ENCODE results near the gene ADARB2. TPM values are rescaled to one million over a fixed set of nuclear protein-coding genes. Genes with fewer than 3 reads are reported as not detected.

ADARB2 gene
- total RNA-seq, 1 donor from 2014 or later = 0.05 TPM

DNA sequence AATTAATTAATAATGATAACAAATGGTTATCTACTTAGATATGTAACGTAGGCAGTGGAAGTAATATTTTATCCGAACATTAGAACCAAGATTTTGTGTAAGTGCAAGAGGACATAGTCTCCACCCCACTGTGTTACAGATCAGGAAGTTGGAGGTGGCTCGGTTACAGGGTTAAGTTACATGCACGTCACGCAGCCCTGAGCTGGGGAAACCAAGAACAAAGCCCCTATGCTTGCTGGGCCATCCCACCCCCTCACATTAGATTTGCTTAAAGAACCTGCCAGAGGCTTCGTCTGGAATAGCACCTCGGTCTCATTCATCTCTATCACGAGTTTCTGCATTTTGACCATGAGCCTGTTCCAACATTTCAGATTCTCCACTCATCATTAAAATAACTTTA is 214.1 kb downstream of the ADARB2 start:
- Mint-ChIP-seq H3K9me3 (no peaks in the 10 kb centered on the region), H3K36me3 (ENCODE audit: low read depth) (no peaks in the 10 kb centered on the region), H3K4me3 (ENCODE audit: low read depth) (no peak overlapping the region), H3K4me1 (ENCODE audit: low read depth) (no peaks in the 10 kb centered on the region), H3K27me3 (ENCODE audit: low read depth) (no peaks in the 10 kb centered on the region), H3K27ac (no peak overlapping the region)
- no peak for DNase-seq (ENCODE audit: low spot score)
- intact Hi-C loops (cut with micrococcal nuclease) = no loop called here

GRCh38 chr10:1522237-1522636 is 215.1 kb downstream of the ADARB2 start:
- no peaks in the 10 kb centered on the region for H3K27me3 Mint-ChIP-seq (ENCODE audit: low read depth)
- no peaks in the 10 kb centered on the region for H3K4me1 Mint-ChIP-seq (ENCODE audit: low read depth)
- no peaks in the 10 kb centered on the region for H3K36me3 Mint-ChIP-seq (ENCODE audit: low read depth)
- DNase-seq (ENCODE audit: low spot score) = no peak
- intact Hi-C loops (cut with micrococcal nuclease) = no loop called here
- no peaks in the 10 kb centered on the region for H3K9me3 Mint-ChIP-seq
- no peak overlapping the region for H3K27ac Mint-ChIP-seq
- H3K4me3 Mint-ChIP-seq (ENCODE audit: low read depth) = no peak overlapping the region

DNA sequence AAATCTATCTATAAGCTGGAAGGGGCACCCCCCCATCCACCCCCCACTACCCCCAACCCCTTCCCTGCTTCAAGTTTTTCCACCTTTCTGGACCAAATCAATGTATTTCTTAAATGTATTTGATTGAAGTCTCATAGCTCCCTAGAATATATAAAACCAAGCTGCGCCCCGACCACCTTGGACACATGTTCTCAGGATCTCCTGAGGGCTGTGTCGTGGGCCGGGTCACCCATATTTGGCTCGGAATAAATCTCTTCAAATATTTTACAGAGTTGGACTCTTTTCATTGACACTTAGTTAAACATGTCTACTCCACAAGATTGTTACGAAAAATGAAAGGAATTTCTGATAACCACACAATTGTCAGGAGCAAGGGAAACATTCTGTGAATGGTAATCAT is 215.6 kb downstream of the ADARB2 start:
- no peak for DNase-seq (ENCODE audit: low spot score)
- Mint-ChIP-seq H3K27ac (no peak overlapping the region), H3K9me3 (no peaks in the 10 kb centered on the region), H3K27me3 (ENCODE audit: low read depth) (no peaks in the 10 kb centered on the region), H3K36me3 (ENCODE audit: low read depth) (no peaks in the 10 kb centered on the region), H3K4me1 (ENCODE audit: low read depth) (no peaks in the 10 kb centered on the region), H3K4me3 (ENCODE audit: low read depth) (no peak overlapping the region)
- intact Hi-C loops (cut with micrococcal nuclease) = no loop called here

DNA sequence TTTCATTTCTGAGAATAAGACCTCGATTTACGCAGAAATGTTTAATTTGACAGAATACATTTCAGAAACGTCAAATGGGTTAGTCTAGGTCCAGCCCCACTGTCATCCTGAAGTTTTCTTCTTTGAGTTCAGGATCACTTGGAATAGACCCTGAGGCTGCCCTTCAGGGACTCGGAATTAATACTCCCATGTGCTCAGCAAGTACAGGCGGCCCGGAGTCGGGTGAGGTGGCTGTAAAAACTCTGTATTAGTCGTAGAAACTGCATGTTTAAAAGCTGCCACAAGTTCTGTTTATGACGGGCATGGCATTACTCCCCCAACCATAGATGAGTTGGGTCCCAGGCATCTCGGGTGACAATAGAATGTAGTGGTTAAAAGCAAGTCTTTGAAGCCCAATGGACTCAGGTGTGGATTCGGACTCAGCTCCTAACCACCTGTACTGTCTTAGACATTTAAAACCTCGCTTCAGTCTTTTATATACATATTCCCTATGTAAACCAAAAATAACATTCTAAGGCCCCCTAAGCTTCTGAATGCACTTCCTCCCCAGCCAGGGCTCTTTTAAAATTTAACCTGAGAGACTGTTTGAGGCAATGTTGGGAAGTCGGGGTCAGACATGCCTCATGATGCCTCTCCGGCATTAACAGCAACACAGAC is 216.3 kb downstream of the ADARB2 start:
- Mint-ChIP-seq H3K4me1 (ENCODE audit: low read depth) (no peaks in the 10 kb centered on the region), H3K36me3 (ENCODE audit: low read depth) (no peaks in the 10 kb centered on the region), H3K27me3 (ENCODE audit: low read depth) (no peaks in the 10 kb centered on the region), H3K27ac (no peak overlapping the region), H3K4me3 (ENCODE audit: low read depth) (no peak overlapping the region), H3K9me3 (no peaks in the 10 kb centered on the region)
- intact Hi-C loops (cut with micrococcal nuclease) = no loop called here
- no peak for DNase-seq (ENCODE audit: low spot score)

DNA sequence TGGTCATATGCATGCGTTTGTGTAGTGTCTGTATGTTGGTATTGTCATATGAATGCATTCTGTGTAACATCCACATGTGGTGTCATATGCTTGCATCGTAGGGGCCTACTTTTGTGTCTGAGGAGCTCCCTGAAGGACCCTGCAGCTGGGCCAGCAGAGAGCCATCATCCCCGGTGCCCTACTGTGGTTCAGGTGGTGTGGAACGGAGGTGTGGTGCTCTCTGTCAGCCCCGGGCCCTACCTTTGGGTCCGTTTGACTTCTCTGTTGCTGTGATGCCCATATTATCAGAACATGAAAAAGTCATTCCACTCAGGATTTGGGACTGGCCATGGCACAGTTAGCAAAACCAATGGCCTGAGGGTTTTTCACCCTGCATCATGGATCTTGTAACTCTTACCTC is 217.9 kb downstream of the ADARB2 start:
- Mint-ChIP-seq H3K36me3 (ENCODE audit: low read depth) (no peaks in the 10 kb centered on the region), H3K9me3 (no peaks in the 10 kb centered on the region), H3K4me1 (ENCODE audit: low read depth) (no peaks in the 10 kb centered on the region), H3K27me3 (ENCODE audit: low read depth) (no peaks in the 10 kb centered on the region), H3K4me3 (ENCODE audit: low read depth) (no peak overlapping the region), H3K27ac (no peak overlapping the region)
- intact Hi-C loops (cut with micrococcal nuclease) = no loop called here
- DNase-seq (ENCODE audit: low spot score) = no peak

DNA sequence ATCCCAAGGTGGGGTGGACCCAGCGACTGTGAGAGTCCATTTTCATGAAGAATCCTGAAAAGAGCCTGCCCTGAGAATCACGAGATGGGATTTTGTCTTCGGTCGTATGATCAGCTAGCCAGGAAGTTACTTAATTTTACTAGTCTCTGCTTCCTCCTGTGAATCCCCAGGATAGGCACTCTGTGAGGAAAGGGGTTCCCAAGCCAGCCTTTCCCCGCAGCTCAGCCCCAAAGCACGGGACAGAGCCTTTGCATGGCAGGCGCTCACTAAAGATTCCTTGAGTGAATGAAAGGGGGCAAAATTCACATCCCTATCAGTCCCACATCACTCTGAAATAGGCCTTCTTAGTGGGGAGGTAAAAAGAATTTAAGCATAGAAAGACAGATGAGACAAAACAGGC is 219.6 kb downstream of the ADARB2 start:
- no peaks in the 10 kb centered on the region for H3K9me3 Mint-ChIP-seq
- H3K27ac Mint-ChIP-seq = no peak overlapping the region
- no peaks in the 10 kb centered on the region for H3K27me3 Mint-ChIP-seq (ENCODE audit: low read depth)
- H3K4me1 Mint-ChIP-seq (ENCODE audit: low read depth) = no peaks in the 10 kb centered on the region
- no peak overlapping the region for H3K4me3 Mint-ChIP-seq (ENCODE audit: low read depth)
- H3K36me3 Mint-ChIP-seq (ENCODE audit: low read depth) = no peaks in the 10 kb centered on the region
- intact Hi-C loops (cut with micrococcal nuclease) = no loop called here
- DNase-seq (ENCODE audit: low spot score) = no peak

GRCh38 chr10:1516492-1517165 is 220.7 kb downstream of the ADARB2 start:
- no peak overlapping the region for H3K4me3 Mint-ChIP-seq (ENCODE audit: low read depth)
- H3K27me3 Mint-ChIP-seq (ENCODE audit: low read depth) = no peaks in the 10 kb centered on the region
- no peaks in the 10 kb centered on the region for H3K36me3 Mint-ChIP-seq (ENCODE audit: low read depth)
- no peaks in the 10 kb centered on the region for H3K4me1 Mint-ChIP-seq (ENCODE audit: low read depth)
- intact Hi-C loops (cut with micrococcal nuclease) = no loop called here
- no peaks in the 10 kb centered on the region for H3K9me3 Mint-ChIP-seq
- DNase-seq (ENCODE audit: low spot score) = no peak
- H3K27ac Mint-ChIP-seq = no peak overlapping the region

- DNase-seq (ENCODE audit: low spot score) = no peak
- intact Hi-C loops (cut with micrococcal nuclease) = no loop called here
- H3K27ac Mint-ChIP-seq = no peak overlapping the region
- no peaks in the 10 kb centered on the region for H3K9me3 Mint-ChIP-seq
- H3K36me3 Mint-ChIP-seq (ENCODE audit: low read depth) = no peaks in the 10 kb centered on the region
- H3K4me1 Mint-ChIP-seq (ENCODE audit: low read depth) = no peaks in the 10 kb centered on the region
- H3K27me3 Mint-ChIP-seq (ENCODE audit: low read depth) = no peaks in the 10 kb centered on the region
- no peak overlapping the region for H3K4me3 Mint-ChIP-seq (ENCODE audit: low read depth)
Measured at GRCh38 chr10:1515780-1516491, 221.4 kb downstream of the ADARB2 start.

- no peaks in the 10 kb centered on the region for H3K9me3 Mint-ChIP-seq
- H3K4me1 Mint-ChIP-seq (ENCODE audit: low read depth) = no peaks in the 10 kb centered on the region
- no peaks in the 10 kb centered on the region for H3K27me3 Mint-ChIP-seq (ENCODE audit: low read depth)
- H3K27ac Mint-ChIP-seq = no peak overlapping the region
- intact Hi-C loops (cut with micrococcal nuclease) = no loop called here
- no peaks in the 10 kb centered on the region for H3K36me3 Mint-ChIP-seq (ENCODE audit: low read depth)
- no peak overlapping the region for H3K4me3 Mint-ChIP-seq (ENCODE audit: low read depth)
- DNase-seq (ENCODE audit: low spot score) = no peak
Measured at GRCh38 chr10:1515121-1515779, 222.1 kb downstream of the ADARB2 start.

DNA sequence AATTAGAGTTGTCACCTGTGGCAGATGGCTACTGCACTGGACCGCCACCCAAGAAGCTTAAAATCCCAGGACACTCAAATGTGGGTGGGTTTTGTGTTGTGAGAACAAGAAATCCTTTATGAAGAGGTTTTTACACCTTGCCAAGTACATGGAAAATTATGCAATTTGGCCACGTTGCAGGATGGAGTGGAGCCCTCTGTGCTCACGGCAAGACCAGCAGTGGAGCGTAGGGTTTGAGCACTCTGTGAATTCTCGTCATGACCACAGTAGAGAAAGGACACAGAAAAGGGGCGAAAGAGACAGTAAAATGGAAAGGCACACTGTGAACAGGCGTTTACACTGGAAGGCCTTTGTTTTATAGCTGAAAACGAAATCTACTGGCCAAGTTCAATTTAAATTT is 222.6 kb downstream of the ADARB2 start:
- intact Hi-C loops (cut with micrococcal nuclease) = no loop called here
- no peaks in the 10 kb centered on the region for H3K9me3 Mint-ChIP-seq
- H3K36me3 Mint-ChIP-seq (ENCODE audit: low read depth) = no peaks in the 10 kb centered on the region
- H3K4me1 Mint-ChIP-seq (ENCODE audit: low read depth) = no peaks in the 10 kb centered on the region
- no peak overlapping the region for H3K4me3 Mint-ChIP-seq (ENCODE audit: low read depth)
- no peaks in the 10 kb centered on the region for H3K27me3 Mint-ChIP-seq (ENCODE audit: low read depth)
- no peak for DNase-seq (ENCODE audit: low spot score)
- H3K27ac Mint-ChIP-seq = no peak overlapping the region

GRCh38 chr10:1513221-1513620 is 224.1 kb downstream of the ADARB2 start:
- intact Hi-C loops (cut with micrococcal nuclease) = no loop called here
- H3K9me3 Mint-ChIP-seq = no peaks in the 10 kb centered on the region
- no peaks in the 10 kb centered on the region for H3K36me3 Mint-ChIP-seq (ENCODE audit: low read depth)
- no peaks in the 10 kb centered on the region for H3K4me1 Mint-ChIP-seq (ENCODE audit: low read depth)
- H3K27ac Mint-ChIP-seq = no peak overlapping the region
- no peak for DNase-seq (ENCODE audit: low spot score)
- H3K4me3 Mint-ChIP-seq (ENCODE audit: low read depth) = no peak overlapping the region
- H3K27me3 Mint-ChIP-seq (ENCODE audit: low read depth) = no peaks in the 10 kb centered on the region

GRCh38 chr10:1509011-1509530 is 228.3 kb downstream of the ADARB2 start:
- no peak overlapping the region for H3K27ac Mint-ChIP-seq
- no peak overlapping the region for H3K4me3 Mint-ChIP-seq (ENCODE audit: low read depth)
- DNase-seq (ENCODE audit: low spot score) = no peak
- no peaks in the 10 kb centered on the region for H3K9me3 Mint-ChIP-seq
- intact Hi-C loops (cut with micrococcal nuclease) = no loop called here
- no peaks in the 10 kb centered on the region for H3K4me1 Mint-ChIP-seq (ENCODE audit: low read depth)
- H3K36me3 Mint-ChIP-seq (ENCODE audit: low read depth) = no peaks in the 10 kb centered on the region
- no peaks in the 10 kb centered on the region for H3K27me3 Mint-ChIP-seq (ENCODE audit: low read depth)

DNA sequence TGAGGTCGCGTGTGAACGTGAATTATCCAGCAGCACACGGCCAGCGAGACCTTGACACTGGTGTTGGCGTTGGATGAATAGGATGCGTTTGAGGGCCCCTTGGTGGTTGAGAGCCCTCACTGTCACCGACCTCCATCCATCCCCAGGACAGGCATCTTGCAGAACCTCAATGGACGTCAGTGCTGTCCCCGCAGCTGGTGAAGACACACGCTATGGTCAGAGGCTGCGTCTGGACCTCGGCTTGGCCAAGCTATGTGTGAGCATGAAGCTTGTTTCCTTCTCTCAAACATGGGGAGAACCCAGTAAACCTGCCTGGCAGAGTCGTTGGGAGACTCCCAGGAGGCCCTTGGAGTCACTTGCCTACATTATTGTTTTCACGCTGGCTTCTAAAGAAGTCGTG is 229.2 kb downstream of the ADARB2 start:
- Mint-ChIP-seq H3K9me3 (no peaks in the 10 kb centered on the region), H3K36me3 (ENCODE audit: low read depth) (no peaks in the 10 kb centered on the region), H3K27ac (no peak overlapping the region), H3K4me3 (ENCODE audit: low read depth) (no peak overlapping the region), H3K4me1 (ENCODE audit: low read depth) (no peaks in the 10 kb centered on the region), H3K27me3 (ENCODE audit: low read depth) (no peaks in the 10 kb centered on the region)
- DNase-seq (ENCODE audit: low spot score) = no peak
- intact Hi-C loops (cut with micrococcal nuclease) = no loop called here

Data from activated T-helper 2 cell treated with anti-CD3 and anti-CD28 coated beads, Interferon-gamma antibody, Interleukin-2, Interleukin-4, amounts not matched to agents 10 μg/mL and 5 μg/mL and 100 μg/mL, durations not matched to agents 14 hours and 24 hours and 36 hours (primary cell).